Measurements from ENCODE around the gene HAUS6.
A peak's percentile ranks its signal among the peaks of the same experiment; 100 is the strongest.
"Not testable (repeated sequence)": the region's sequence is repeated elsewhere in the genome, so short reads cannot be mapped to it uniquely, and the experiment has no call there.

Gene HAUS6

GRCh38 chr9:19036611-19037010 is 66.1 kb downstream of the HAUS6 start:
- no peak for DNase-seq

GRCh38 chr9:19033015-19033414 is 69.7 kb downstream of the HAUS6 start, which contains the start of gene SAXO1:
Gene SAXO1, minus strand, starts transcription at chr9:19033209. Its CDS starts 301 bp downstream, at chr9:19032908.
- no peak for DNase-seq

- no peak for DNase-seq
Measured at GRCh38 chr9:19032406-19032805, 70.3 kb downstream of the HAUS6 start.

GRCh38 chr9:19030899-19031298 is 71.8 kb downstream of the HAUS6 start:
- no peak for DNase-seq

GRCh38 chr9:19028835-19029451 is 73.8 kb downstream of the HAUS6 start:
- peak in 7 of 14 donors; percentile 2 to 26 (median 7) for DNase-seq

- no peak for DNase-seq
Measured at GRCh38 chr9:19027825-19028224, 74.9 kb downstream of the HAUS6 start.

GRCh38 chr9:19026375-19026774 is 76.3 kb downstream of the HAUS6 start:
- no peak for DNase-seq

- DNase-seq: no peak
Measured at GRCh38 chr9:19023078-19023477, 79.6 kb downstream of the HAUS6 start.

- DNase-seq: no peak
Measured at GRCh38 chr9:19022206-19022605, 80.5 kb downstream of the HAUS6 start.

- DNase-seq: not testable (repeated sequence)
Measured at GRCh38 chr9:19021649-19022048, 81.1 kb downstream of the HAUS6 start.

GRCh38 chr9:19020886-19021455 is 81.7 kb downstream of the HAUS6 start:
- DNase-seq: peak in 1 of 14 donors; percentile 51

- no peak for DNase-seq
Measured at GRCh38 chr9:19018201-19018600, 84.5 kb downstream of the HAUS6 start.

GRCh38 chr9:19009391-19009965 is 93.2 kb downstream of the HAUS6 start:
- no peak for DNase-seq

All from C1 segment of cervical spinal cord (tissue), 14 donors.